Ascending aorta (tissue), 2 donors: ENCODE measurements around the gene FHIT. TPM values are rescaled to one million over a fixed set of nuclear protein-coding genes. Genes with fewer than 3 reads are reported as not detected.

Experiments used
- DNase-seq, 2 donors: peaks; one replicate each; pipeline ENCODE4 v3.0.0-alpha.2; 2019; ENCODE audit warnings: low spot score in 2 of 2
- H3K27ac ChIP-seq, 2 donors: fragments of 200-600 bp; sonication (generic); one replicate each; pipeline ENCODE4 v1.5.1; 2016 to 2017; ENCODE audit warnings: mild to moderate bottlenecking in 1 of 2
- H3K27me3 ChIP-seq: fragments of 200-600 bp; sonication (generic); one replicate; pipeline ENCODE4 v1.5.1; 2017
- H3K36me3 ChIP-seq, 2 donors: fragments of 200-600 bp; sonication (generic); one replicate each; pipeline ENCODE4 v1.5.1; 2016
- H3K4me1 ChIP-seq, 2 donors: fragments of 200-600 bp; sonication (generic); one replicate each; pipeline ENCODE4 v1.5.1; 2016 to 2017; ENCODE audit warnings: mild to moderate bottlenecking in 1 of 2
- H3K4me3 ChIP-seq, 2 donors: fragments of 200-600 bp; sonication (generic); one replicate each; pipeline ENCODE4 v1.5.1; 2016 to 2017; ENCODE audit warnings: mild to moderate bottlenecking in 1 of 2
- H3K9me3 ChIP-seq, 2 donors: fragments of 200-600 bp; sonication (generic); one replicate each; pipeline ENCODE4 v1.5.1; 2016
- intact Hi-C: fragments of 100-400 bp; cut with DNase I; formaldehyde crosslinking; loops from one replicate; pipeline ENCODE4 v1.15.1; 2023
- total RNA-seq: library from RNA; depleted of rRNA; stranded (reverse); fragments of >200 nt; gene quantifications from one replicate; pipeline ENCODE4 v1.1.0, GENCODE V29; 2016
- TF ChIP-seq, protein P1 (sequence below), 3 experiments: fragments of 200-600 bp in 2 of 3; fragments of 450-650 bp in 1 of 3; sonication (generic) in 2 of 3; IDR thresholded peaks; one replicate each; pipeline ENCODE4 v1.5.1; 2016 to 2019; ENCODE audit warnings: antibody characterized with exemption in 3 of 3, mild to moderate bottlenecking in 1 of 3, moderate library complexity in 1 of 3

The FHIT gene
- total RNA-seq, 1 donor from 2014 or later, result 0.21 TPM

DNA sequence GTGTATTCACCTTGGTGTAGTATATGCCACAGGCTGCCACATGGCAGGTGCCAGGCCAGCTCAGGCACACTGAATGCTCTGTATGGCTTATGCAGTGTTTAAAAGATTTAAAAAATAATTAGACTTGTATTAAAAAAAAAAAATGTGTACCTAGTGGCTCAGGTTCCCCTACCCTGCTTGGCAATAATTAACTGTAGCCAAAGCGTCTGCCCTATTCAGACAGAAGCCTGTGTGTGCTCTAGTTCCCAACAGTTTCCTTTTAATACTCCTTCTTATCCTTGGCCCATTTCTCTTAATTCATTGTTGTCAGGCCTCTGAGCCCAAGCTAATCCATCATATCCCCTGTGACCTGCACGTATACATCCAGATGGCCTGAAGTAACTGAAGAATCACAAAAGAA, 1449.2 kb downstream of the FHIT start:
- H3K9me3 ChIP-seq, result no peaks in the 10 kb centered on the region
- intact Hi-C loops, result no loop called here
- TF ChIP-seq, protein P1, sequence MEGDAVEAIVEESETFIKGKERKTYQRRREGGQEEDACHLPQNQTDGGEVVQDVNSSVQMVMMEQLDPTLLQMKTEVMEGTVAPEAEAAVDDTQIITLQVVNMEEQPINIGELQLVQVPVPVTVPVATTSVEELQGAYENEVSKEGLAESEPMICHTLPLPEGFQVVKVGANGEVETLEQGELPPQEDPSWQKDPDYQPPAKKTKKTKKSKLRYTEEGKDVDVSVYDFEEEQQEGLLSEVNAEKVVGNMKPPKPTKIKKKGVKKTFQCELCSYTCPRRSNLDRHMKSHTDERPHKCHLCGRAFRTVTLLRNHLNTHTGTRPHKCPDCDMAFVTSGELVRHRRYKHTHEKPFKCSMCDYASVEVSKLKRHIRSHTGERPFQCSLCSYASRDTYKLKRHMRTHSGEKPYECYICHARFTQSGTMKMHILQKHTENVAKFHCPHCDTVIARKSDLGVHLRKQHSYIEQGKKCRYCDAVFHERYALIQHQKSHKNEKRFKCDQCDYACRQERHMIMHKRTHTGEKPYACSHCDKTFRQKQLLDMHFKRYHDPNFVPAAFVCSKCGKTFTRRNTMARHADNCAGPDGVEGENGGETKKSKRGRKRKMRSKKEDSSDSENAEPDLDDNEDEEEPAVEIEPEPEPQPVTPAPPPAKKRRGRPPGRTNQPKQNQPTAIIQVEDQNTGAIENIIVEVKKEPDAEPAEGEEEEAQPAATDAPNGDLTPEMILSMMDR (IDR thresholded peaks at IDR 0.05), result no peak
- no peaks in the 10 kb centered on the region for H3K4me1 ChIP-seq
- H3K27me3 ChIP-seq, result no peaks in the 10 kb centered on the region
- H3K36me3 ChIP-seq, result no peaks in the 10 kb centered on the region
- no peak overlapping the region for H3K4me3 ChIP-seq
- no peak for DNase-seq
- H3K27ac ChIP-seq, result no peak overlapping the region

- DNase-seq, result no peak
- Histone ChIP-seq H3K9me3 (no peaks in the 10 kb centered on the region), H3K4me1 (no peaks in the 10 kb centered on the region), H3K4me3 (no peak overlapping the region), H3K36me3 (no peaks in the 10 kb centered on the region), H3K27me3 (no peaks in the 10 kb centered on the region), H3K27ac (no peak overlapping the region)
- intact Hi-C loops, result no loop called here
- TF ChIP-seq, protein P1 (IDR thresholded peaks at IDR 0.05), result no peak
These were observed 1450.8 kb downstream of the FHIT start for GRCh38 chr3:59800481-59800880.

DNA sequence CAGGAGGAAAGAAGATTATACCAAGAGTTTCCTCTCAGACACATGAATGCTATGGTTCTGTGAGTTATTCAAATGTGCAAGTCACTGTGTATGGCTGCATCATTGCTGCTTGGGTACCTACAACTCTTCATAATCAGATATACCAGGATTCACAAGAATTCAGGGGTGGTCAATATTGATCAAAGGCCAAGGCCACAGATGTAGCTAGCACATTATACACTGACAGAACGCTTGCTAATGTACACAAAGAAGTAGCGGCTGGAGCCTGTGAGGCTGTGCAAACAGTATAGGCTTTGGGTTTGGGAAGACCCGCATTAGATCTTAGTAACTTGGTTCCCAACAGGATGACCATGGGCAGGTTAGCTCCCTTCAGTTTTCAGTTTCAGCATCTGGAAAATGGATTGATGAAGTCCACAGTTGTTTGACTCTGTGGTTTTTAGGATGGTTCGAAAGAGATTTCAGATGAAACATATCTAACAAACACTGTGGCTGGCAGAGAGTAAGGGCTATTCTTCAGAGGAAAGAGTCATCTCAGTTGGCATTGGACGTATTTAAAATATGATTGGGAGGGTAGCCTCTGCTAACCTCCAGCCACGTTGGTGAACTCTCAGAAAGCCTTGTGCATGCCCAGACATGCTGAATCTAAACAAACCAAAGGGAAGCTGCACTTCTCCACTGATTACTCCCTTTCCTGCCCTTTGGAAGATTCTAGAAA, 1452.7 kb downstream of the FHIT start:
- Histone ChIP-seq H3K4me3 (no peak overlapping the region), H3K36me3 (no peaks in the 10 kb centered on the region), H3K27ac (no peak overlapping the region), H3K4me1 (no peaks in the 10 kb centered on the region), H3K27me3 (no peaks in the 10 kb centered on the region), H3K9me3 (no peaks in the 10 kb centered on the region)
- no peak for DNase-seq
- TF ChIP-seq, protein P1 (IDR thresholded peaks at IDR 0.05), result no peak
- intact Hi-C loops, result no loop called here

- Histone ChIP-seq H3K27ac (no peak overlapping the region), H3K27me3 (no peaks in the 10 kb centered on the region), H3K4me1 (no peaks in the 10 kb centered on the region), H3K4me3 (no peak overlapping the region), H3K36me3 (no peaks in the 10 kb centered on the region), H3K9me3 (no peaks in the 10 kb centered on the region)
- no peak for DNase-seq
- TF ChIP-seq, protein P1 (IDR thresholded peaks at IDR 0.05), result no peak
- intact Hi-C loops, result no loop called here
These were observed 1453.7 kb downstream of the FHIT start for GRCh38 chr3:59797533-59797932.

DNA sequence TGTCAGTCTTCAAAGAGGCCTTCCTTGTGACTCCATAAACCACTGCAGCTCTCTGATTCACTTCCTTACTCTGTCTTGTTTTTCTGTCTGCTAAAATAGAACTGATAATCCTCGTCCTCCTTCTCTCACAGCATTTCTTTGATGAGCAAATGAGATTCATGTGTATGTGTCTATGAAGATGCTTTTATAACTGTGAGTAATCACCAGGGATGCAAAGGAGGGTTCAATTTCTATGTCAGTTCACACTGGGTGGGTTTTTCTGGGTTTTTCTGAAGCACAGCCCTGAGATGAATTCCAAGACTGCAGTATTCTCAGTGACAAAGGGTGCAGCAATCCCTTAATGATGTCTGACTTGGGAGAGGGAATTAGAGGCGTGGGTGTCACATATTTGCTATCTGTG, 1454.8 kb downstream of the FHIT start:
- DNase-seq, result no peak
- TF ChIP-seq, protein P1 (IDR thresholded peaks at IDR 0.05), result no peak

DNA sequence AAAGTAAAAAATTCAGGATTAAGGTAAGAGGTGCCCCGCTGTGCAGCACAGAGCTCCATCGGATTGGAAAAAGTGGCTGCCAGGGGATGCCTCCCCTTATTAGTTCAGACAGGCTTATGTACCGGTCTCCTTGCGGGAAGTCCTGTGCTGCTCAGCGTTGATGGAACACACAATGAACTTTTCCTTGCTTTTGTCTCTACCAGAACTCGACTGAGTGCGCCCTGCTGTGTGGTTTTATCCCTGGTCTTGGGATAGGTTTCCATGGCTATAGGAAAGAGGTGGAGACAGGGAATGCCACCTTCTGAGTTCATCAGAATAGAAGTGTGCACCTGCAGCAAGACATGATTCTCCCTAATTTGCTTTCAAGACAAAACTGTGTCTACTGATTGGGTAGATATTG, 1455.5 kb downstream of the FHIT start:
- no peak for DNase-seq
- Histone ChIP-seq H3K4me1 (no peaks in the 10 kb centered on the region), H3K27ac (no peak overlapping the region), H3K36me3 (no peaks in the 10 kb centered on the region), H3K4me3 (no peak overlapping the region), H3K27me3 (no peaks in the 10 kb centered on the region), H3K9me3 (no peaks in the 10 kb centered on the region)
- intact Hi-C loops, result no loop called here
- TF ChIP-seq, protein P1 (IDR thresholded peaks at IDR 0.05), result no peak

More for the DNA sequence above, 1454.8 kb downstream of the FHIT start:
- Histone ChIP-seq H3K9me3 (no peaks in the 10 kb centered on the region), H3K27me3 (no peaks in the 10 kb centered on the region), H3K4me1 (no peaks in the 10 kb centered on the region), H3K36me3 (no peaks in the 10 kb centered on the region), H3K4me3 (no peak overlapping the region), H3K27ac (no peak overlapping the region)
- intact Hi-C loops, result no loop called here
